Chondrocyte (in vitro differentiated cells): Measurements from ENCODE around the gene COX7B2. TPM values are rescaled to one million over a fixed set of nuclear protein-coding genes. Genes with fewer than 3 reads are reported as not detected.

Source experiments
- DNase-seq: peaks from one replicate; pipeline ENCODE4 v3.0.0; 2021; ENCODE audit warnings: mixed read lengths, low spot score
- H3K27ac Mint-ChIP-seq: one replicate; pipeline ENCODE4 v1.8.0; 2021; ENCODE audit warnings: mild to moderate bottlenecking, moderate library complexity, mixed read lengths; ENCODE audit not compliant: unreplicated experiment
- H3K27me3 Mint-ChIP-seq: 2 replicates; pipeline ENCODE4 v1.8.0; 2021; ENCODE audit warnings: low read depth, mixed read lengths
- H3K36me3 Mint-ChIP-seq: 2 replicates; pipeline ENCODE4 v1.8.0; 2021; ENCODE audit warnings: low read depth, mixed read lengths
- H3K4me1 Mint-ChIP-seq: 2 replicates; pipeline ENCODE4 v1.8.0; 2021; ENCODE audit warnings: low read depth, mild to moderate bottlenecking, mixed read lengths
- H3K4me3 Mint-ChIP-seq: one replicate; pipeline ENCODE4 v1.8.0; 2021; ENCODE audit warnings: mild to moderate bottlenecking, moderate library complexity, mixed read lengths; ENCODE audit not compliant: unreplicated experiment
- H3K9me3 Mint-ChIP-seq: 2 replicates; pipeline ENCODE4 v1.8.0; 2021; ENCODE audit warnings: low read depth, mixed read lengths
- total RNA-seq: library from RNA; stranded (reverse); gene quantifications from 3 replicates; pipeline ENCODE4 v1.2.1, GENCODE V29; 2021
- TF ChIP-seq, protein P1 (sequence below): fragments of 200-600 bp; sonication (generic); IDR thresholded peaks from 2 replicates; pipeline ENCODE4 v1.5.0; 2021; ENCODE audit warnings: antibody characterized with exemption, mild to moderate bottlenecking, moderate library complexity

Gene COX7B2
- total RNA-seq, 1 donor from 2014 or later = not detected

DNA sequence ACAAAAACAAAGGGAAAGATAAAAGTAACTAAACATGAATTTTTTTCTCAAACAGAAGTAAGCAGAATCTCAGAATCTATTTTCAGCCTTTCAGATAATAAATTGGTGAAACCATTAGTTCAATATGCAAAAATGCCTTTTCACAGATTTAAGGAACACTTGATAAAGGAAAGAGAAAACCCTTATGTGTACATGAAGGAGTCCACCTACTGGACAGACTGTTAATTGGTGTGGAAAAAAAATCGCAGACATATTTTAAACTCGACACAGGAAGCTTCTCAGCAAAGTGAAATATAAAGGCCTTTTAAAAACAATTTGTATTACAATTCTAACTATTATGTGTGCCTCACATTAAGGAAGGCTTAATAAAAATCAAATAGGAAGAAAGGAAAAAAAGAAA is 22.3 kb downstream of the COX7B2 start:
- TF ChIP-seq, protein P1, sequence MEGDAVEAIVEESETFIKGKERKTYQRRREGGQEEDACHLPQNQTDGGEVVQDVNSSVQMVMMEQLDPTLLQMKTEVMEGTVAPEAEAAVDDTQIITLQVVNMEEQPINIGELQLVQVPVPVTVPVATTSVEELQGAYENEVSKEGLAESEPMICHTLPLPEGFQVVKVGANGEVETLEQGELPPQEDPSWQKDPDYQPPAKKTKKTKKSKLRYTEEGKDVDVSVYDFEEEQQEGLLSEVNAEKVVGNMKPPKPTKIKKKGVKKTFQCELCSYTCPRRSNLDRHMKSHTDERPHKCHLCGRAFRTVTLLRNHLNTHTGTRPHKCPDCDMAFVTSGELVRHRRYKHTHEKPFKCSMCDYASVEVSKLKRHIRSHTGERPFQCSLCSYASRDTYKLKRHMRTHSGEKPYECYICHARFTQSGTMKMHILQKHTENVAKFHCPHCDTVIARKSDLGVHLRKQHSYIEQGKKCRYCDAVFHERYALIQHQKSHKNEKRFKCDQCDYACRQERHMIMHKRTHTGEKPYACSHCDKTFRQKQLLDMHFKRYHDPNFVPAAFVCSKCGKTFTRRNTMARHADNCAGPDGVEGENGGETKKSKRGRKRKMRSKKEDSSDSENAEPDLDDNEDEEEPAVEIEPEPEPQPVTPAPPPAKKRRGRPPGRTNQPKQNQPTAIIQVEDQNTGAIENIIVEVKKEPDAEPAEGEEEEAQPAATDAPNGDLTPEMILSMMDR = peak; percentile 75
- no peaks in the 10 kb centered on the region for H3K9me3 Mint-ChIP-seq
- no peaks in the 10 kb centered on the region for H3K4me1 Mint-ChIP-seq
- no peak overlapping the region for H3K4me3 Mint-ChIP-seq
- no peak overlapping the region for H3K27ac Mint-ChIP-seq
- no peaks in the 10 kb centered on the region for H3K36me3 Mint-ChIP-seq
- DNase-seq = no peak
- peaks cover 23% of the 10 kb centered on the region for H3K27me3 Mint-ChIP-seq

DNA sequence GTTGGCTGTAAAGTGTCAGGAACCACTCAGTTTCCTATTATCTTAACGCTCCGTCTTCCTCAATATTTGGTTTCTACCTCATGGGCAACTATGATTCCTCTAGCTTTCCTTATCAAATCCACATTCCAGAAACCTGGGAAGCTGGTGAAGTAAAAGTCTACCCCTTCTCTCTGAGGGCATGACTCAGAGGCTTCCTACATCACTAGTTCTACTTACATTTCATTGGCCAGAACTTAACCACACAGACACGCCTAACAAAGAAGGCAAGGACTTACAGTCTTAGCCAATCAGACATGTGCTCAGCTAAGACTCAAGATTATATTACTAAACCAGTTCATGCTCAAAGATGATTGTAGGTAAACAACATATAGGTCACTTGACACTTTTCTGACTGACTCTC is 30.4 kb downstream of the COX7B2 start:
- no peak overlapping the region for H3K27ac Mint-ChIP-seq
- no peak overlapping the region for H3K4me3 Mint-ChIP-seq
- H3K27me3 Mint-ChIP-seq = peaks cover 2% of the 10 kb centered on the region
- H3K36me3 Mint-ChIP-seq = no peaks in the 10 kb centered on the region
- DNase-seq = no peak
- TF ChIP-seq, protein P1 = no peak
- no peaks in the 10 kb centered on the region for H3K4me1 Mint-ChIP-seq
- H3K9me3 Mint-ChIP-seq = no peaks in the 10 kb centered on the region

DNA sequence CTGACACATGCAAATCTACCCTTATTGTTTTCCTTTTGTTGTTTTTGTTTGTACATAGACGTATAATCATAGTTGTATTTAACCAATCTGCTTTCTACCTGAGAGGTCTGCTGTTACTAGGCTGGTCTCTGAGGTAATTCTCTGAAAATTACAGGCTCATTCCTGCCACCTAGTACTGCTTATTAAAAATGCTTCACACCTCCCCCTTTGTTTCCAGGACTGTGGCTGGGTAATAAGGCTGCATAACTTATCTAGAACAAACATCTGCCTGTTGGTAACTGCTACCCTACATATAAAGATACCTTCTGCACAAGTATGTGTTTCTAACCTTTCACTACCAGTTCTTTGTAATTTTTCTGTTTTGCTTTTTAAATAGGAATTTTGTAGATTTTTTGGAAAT is 34.2 kb downstream of the COX7B2 start:
- TF ChIP-seq, protein P1 = no peak
- DNase-seq = no peak
- Mint-ChIP-seq H3K36me3 (no peaks in the 10 kb centered on the region), H3K4me1 (no peaks in the 10 kb centered on the region), H3K27me3 (peaks cover under 1% of the 10 kb centered on the region), H3K9me3 (peaks cover 15% of the 10 kb centered on the region), H3K27ac (no peak overlapping the region), H3K4me3 (no peak overlapping the region)

DNA sequence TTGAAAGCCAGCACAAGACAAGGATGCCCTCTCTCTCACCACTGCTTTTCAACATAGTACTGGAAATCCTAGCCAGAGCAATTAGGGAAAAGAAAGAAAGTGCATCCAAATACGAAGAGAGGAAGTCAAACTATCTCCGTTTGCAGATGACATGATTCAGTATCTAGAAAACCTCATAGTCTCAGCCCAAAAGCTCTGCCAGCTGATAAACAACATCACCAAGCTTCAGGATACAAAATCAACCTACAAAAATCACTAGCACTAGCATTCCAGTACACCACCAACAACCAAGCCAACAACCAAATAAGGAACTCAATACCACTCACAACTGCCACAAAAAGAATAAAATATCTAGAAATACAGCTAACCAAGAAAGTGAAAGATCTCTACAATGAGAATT is 38.6 kb downstream of the COX7B2 start:
- Mint-ChIP-seq H3K9me3 (peaks cover 15% of the 10 kb centered on the region), H3K4me1 (no peaks in the 10 kb centered on the region), H3K36me3 (no peaks in the 10 kb centered on the region), H3K4me3 (no peak overlapping the region), H3K27me3 (peaks cover 8% of the 10 kb centered on the region), H3K27ac (no peak overlapping the region)
- TF ChIP-seq, protein P1 = no peak
- DNase-seq = no peak

DNA sequence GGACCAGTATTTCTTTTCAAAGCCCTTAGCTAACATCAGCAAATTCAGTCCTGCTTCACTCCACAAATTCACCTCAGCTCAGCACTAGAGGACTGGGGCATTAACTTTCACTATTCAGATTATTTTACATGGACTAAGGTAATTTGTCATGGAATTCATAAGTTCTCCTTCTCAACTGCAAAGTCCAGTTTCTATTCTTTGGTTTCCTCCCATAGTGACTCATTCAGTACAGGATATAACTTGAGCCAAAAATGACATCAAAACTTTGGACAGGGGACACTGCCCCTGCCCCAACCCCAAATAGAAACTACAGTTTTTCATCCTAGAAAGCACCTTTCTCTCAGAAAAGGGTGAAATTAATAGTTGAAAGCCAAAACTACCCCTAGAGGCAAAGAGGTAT is 52.7 kb downstream of the COX7B2 start:
- no peaks in the 10 kb centered on the region for H3K36me3 Mint-ChIP-seq

More for the DNA sequence above, 52.7 kb downstream of the COX7B2 start:
- no peaks in the 10 kb centered on the region for H3K9me3 Mint-ChIP-seq
- H3K4me3 Mint-ChIP-seq = no peak overlapping the region
- peaks cover 5% of the 10 kb centered on the region for H3K4me1 Mint-ChIP-seq
- no peak for DNase-seq
- peaks cover 24% of the 10 kb centered on the region for H3K27me3 Mint-ChIP-seq
- TF ChIP-seq, protein P1 = no peak
- no peak overlapping the region for H3K27ac Mint-ChIP-seq
